ENCODE data around the gene SRSF10. TPM values are rescaled to one million over a fixed set of nuclear protein-coding genes. Genes with fewer than 3 reads are reported as not detected.

Gene SRSF10
- total and polyA plus RNA-seq, 3 experiments from 2014 or later, result 111 to 199 (median 190) TPM

DNA sequence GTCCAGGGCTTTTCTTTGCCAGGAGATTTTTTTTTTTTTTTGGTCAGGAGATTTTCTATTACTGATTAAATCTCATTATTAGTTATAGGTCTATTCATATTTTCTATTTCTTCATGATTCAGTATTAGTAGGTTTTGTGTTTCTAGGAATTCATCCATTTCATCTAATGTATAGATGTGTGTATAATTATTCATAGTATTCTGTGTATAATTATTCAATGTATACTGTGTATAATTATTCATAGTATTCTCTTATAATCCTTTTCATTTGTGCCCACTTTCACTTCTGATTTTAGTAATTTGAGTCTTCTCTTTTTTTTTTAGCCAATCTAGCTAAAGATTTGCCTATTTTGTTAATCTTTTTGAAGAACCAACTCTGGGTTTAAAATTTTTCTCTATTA, 32.8 kb downstream of the SRSF10 start:
- no peaks in the 10 kb centered on the region for H3K27me3 ChIP-seq (ENCODE audit: insufficient read depth, low read length, poor library complexity, severe bottlenecking)
- H3K27ac ChIP-seq (ENCODE audit: low read depth, low read length), result no peak overlapping the region
- peaks cover 11 to 18% (median 12%) of the 10 kb centered on the region in 5 donors for H3K9me3 Mint-ChIP-seq
- DNase-seq, result no peak
- no peak overlapping the region for H3K4me3 Mint-ChIP-seq
- no peaks in the 10 kb centered on the region for H3K4me1 ChIP-seq (ENCODE audit: insufficient read depth, low read length)
- no peaks in the 10 kb centered on the region for H3K36me3 ChIP-seq (ENCODE audit: insufficient read depth, low read length)
- H3K9me3 ChIP-seq (ENCODE audit: low read length), result no peaks in the 10 kb centered on the region
- H3K36me3 Mint-ChIP-seq, result peaks cover 0 to 7% (median 1%) of the 10 kb centered on the region in 3 donors
- CTCF ChIA-PET, result no interaction called here
- H3K27ac Mint-ChIP-seq, result no peak overlapping the region
- H3K4me3 ChIP-seq (ENCODE audit: low read length), result no peak overlapping the region
- POLR2A ChIA-PET, result interaction anchor here (0.6 kb wide), 2 partner anchors 195 to 262 kb away, joined by 4 read pairs; no protein-coding TSS in a partner anchor
- H3K4me1 Mint-ChIP-seq, result no peaks in the 10 kb centered on the region
- peaks cover 2 to 39% of the 10 kb centered on the region in 2 donors for H3K27me3 Mint-ChIP-seq

DNA sequence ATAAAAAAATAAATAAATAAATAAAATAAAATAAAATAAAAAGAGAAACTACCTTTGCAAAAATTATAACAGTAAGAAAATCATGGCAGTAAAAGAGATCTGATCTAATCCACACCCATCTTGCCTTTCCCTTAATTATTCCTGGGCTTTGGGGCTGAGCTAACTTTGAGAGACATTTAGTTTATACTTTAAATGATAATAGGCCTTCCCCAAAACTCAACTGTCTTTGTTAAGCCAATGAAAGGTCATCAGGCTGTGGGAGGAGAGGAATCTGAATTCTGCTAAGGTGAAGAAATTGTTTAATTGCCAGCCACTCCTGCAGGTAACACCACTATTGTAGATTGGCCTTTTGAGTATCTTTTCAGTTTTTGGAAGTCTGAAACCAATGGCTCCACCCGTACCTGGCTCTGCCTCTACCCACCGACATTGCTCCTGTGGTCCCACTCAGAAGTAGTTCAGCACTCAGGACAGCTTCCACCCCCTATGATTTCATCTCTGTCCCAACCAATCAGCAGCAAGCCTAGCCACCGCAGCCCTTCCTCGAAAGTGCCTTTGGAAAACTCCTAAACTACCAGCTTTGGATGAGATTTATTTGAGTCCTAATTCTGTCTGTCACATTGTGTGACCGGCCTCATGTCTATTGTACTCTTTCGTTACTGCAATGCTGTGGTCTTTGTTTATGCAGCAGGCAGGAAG, 43.5 kb downstream of the SRSF10 start:
- Histone ChIP-seq H3K9me3 (ENCODE audit: low read length) (no peaks in the 10 kb centered on the region), H3K27ac (ENCODE audit: low read depth, low read length) (no peak overlapping the region), H3K36me3 (ENCODE audit: insufficient read depth, low read length) (no peaks in the 10 kb centered on the region), H3K4me1 (ENCODE audit: insufficient read depth, low read length) (no peaks in the 10 kb centered on the region), H3K4me3 (ENCODE audit: low read length) (no peak overlapping the region), H3K27me3 (ENCODE audit: insufficient read depth, low read length, poor library complexity, severe bottlenecking) (no peaks in the 10 kb centered on the region)
- ChIA-PET CTCF (no interaction called here), POLR2A (no interaction called here)
- no peak overlapping the region for H3K4me3 Mint-ChIP-seq
- H3K36me3 Mint-ChIP-seq, result no peaks in the 10 kb centered on the region
- no peaks in the 10 kb centered on the region for H3K4me1 Mint-ChIP-seq
- H3K9me3 Mint-ChIP-seq, result no peaks in the 10 kb centered on the region
- peaks cover 2 to 9% of the 10 kb centered on the region in 2 donors for H3K27me3 Mint-ChIP-seq
- H3K27ac Mint-ChIP-seq, result no peak overlapping the region
- DNase-seq, result no peak

DNA sequence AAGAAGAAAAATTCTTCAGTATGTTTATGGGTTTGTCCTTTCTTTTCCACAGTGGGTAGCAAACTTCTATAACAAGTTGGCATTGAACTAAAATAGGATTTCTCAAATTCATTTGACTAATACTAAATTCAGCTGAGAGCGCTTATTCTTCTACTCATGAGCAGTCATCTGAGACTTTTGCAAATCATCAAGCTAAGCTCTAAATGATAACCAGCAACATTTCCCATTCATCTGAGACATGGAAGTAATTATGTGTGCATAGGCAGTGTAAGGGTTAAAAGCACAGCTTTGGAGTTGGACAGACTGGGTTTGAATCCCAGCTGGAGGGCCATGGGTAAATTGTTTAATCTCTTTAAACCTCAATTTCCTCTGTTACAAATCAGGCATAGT, 48.6 kb downstream of the SRSF10 start:
- H3K4me1 Mint-ChIP-seq, result no peaks in the 10 kb centered on the region
- Histone ChIP-seq H3K9me3 (ENCODE audit: low read length) (no peaks in the 10 kb centered on the region), H3K27me3 (ENCODE audit: insufficient read depth, low read length, poor library complexity, severe bottlenecking) (no peaks in the 10 kb centered on the region), H3K27ac (ENCODE audit: low read depth, low read length) (no peak overlapping the region), H3K4me3 (ENCODE audit: low read length) (no peak overlapping the region), H3K4me1 (ENCODE audit: insufficient read depth, low read length) (no peaks in the 10 kb centered on the region), H3K36me3 (ENCODE audit: insufficient read depth, low read length) (no peaks in the 10 kb centered on the region)
- peaks cover 0 to 2% (median 0%) of the 10 kb centered on the region in 3 donors for H3K36me3 Mint-ChIP-seq
- H3K4me3 Mint-ChIP-seq, result no peak overlapping the region
- H3K9me3 Mint-ChIP-seq, result no peaks in the 10 kb centered on the region
- ChIA-PET CTCF (no interaction called here), POLR2A (no interaction called here)
- DNase-seq, result no peak
- H3K27me3 Mint-ChIP-seq, result peaks cover 0 to 22% of the 10 kb centered on the region in 2 donors
- no peak overlapping the region for H3K27ac Mint-ChIP-seq

DNA sequence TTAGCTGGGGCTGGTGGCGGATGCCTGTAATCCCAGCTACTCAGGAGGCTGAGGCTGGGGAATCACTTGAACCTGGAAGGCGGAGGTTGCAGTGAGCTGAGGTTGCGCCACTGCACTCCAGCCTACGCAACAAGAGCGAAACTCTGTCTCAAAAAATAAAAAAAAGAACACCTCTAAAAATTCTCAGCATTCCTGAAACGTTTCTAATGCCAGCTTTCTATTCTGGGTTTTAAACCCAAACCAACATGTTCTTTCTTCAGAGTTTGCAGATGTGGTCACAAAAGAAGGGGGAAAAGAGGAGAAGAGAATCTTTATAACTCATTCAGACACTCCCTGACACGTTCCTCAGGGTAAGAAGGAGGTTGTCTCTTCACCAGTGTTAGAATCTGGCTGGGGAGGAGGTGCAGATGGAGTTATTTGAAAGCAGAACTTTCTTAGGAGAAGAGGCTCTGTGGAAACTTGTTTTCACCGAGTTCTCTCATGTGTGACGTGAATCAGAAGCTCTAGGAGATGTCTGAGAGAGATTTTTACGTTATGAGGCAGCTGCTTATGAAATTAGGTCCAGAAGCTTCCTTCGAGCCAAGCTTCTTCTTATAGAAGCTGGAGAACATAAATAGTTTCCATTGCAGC, 49.2 kb downstream of the SRSF10 start:
- CTCF ChIA-PET, result no interaction called here

DNA sequence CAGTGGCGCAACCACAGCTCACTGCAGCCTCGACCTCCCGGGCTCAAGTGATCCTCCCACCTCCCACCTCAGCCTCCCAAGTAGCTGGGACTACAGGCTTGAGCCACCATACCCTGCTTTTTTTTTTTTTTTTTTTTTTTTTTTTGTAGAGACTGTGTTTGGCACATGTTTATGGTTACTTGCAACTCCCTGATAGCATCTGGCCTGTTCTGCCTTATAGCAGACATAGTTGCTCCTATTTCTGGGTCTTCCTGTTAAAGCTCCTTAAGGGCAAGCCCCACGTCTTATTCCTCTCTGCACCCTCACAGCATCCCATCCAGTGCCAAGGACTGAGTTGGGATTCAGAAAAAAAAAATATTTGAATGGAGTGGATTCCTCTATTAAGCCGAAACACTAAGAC, 49.9 kb downstream of the SRSF10 start:
- Histone ChIP-seq H3K27me3 (ENCODE audit: insufficient read depth, low read length, poor library complexity, severe bottlenecking) (no peaks in the 10 kb centered on the region), H3K4me1 (ENCODE audit: insufficient read depth, low read length) (no peaks in the 10 kb centered on the region), H3K36me3 (ENCODE audit: insufficient read depth, low read length) (no peaks in the 10 kb centered on the region), H3K27ac (ENCODE audit: low read depth, low read length) (no peak overlapping the region), H3K9me3 (ENCODE audit: low read length) (no peaks in the 10 kb centered on the region), H3K4me3 (ENCODE audit: low read length) (no peak overlapping the region)
- peaks cover 0 to 2% (median 0%) of the 10 kb centered on the region in 3 donors for H3K36me3 Mint-ChIP-seq
- peaks cover 0 to 23% of the 10 kb centered on the region in 2 donors for H3K27me3 Mint-ChIP-seq
- POLR2A ChIA-PET, result no interaction called here
- no peaks in the 10 kb centered on the region for H3K9me3 Mint-ChIP-seq
- H3K27ac Mint-ChIP-seq, result no peak overlapping the region
- H3K4me1 Mint-ChIP-seq, result no peaks in the 10 kb centered on the region
- CTCF ChIA-PET, result no interaction called here
- H3K4me3 Mint-ChIP-seq, result no peak overlapping the region
- no peak for DNase-seq

More for the DNA sequence above, 49.2 kb downstream of the SRSF10 start:
- Histone ChIP-seq H3K36me3 (ENCODE audit: insufficient read depth, low read length) (no peaks in the 10 kb centered on the region), H3K9me3 (ENCODE audit: low read length) (no peaks in the 10 kb centered on the region), H3K27ac (ENCODE audit: low read depth, low read length) (no peak overlapping the region), H3K4me1 (ENCODE audit: insufficient read depth, low read length) (no peaks in the 10 kb centered on the region), H3K27me3 (ENCODE audit: insufficient read depth, low read length, poor library complexity, severe bottlenecking) (no peaks in the 10 kb centered on the region), H3K4me3 (ENCODE audit: low read length) (no peak overlapping the region)
- POLR2A ChIA-PET, result no interaction called here
- Mint-ChIP-seq H3K4me1 (no peaks in the 10 kb centered on the region), H3K36me3 (peaks cover 0 to 2% (median 0%) of the 10 kb centered on the region in 3 donors), H3K27me3 (peaks cover 0 to 23% of the 10 kb centered on the region in 2 donors), H3K9me3 (no peaks in the 10 kb centered on the region), H3K27ac (no peak overlapping the region), H3K4me3 (no peak overlapping the region)
- DNase-seq, result no peak

DNA sequence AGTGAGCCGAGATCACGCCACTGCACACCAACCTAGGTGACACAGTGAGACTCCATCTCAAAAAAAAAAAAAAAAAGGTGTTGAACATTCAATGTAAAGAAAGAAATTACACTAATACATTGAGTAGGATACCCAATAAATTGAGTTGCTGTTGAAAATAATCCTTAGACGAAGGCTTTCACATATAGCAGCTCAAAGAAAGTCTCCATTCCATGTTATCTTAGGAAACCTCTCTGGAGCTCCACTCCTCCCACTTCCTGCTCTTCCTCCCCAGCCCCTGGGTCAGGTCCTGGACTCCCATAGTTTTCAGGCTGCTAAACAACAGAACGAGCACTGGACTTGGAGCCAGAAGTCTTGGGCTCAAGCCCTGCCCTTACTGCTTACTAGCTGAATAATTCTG, 51.3 kb downstream of the SRSF10 start:
- POLR2A ChIA-PET, result no interaction called here
- DNase-seq, result no peak

DNA sequence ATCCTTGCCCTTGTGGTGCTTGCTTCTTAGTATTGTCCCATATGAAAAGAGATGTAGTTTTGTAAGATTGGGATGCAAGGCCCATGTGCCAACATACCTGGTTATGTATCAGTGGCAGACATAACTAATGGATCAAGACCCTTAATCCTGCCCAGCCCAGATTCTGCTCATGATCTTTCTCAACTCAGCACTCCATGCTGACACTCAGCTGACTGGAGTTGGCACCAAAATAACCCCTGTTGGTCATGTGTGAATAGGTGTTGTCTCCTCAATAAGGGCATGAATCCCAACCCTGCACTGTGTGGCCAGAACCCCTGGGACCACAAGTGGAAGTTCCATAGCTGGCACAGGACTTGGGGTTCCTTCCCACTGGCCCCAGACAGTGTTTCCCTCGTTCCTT, 53.0 kb downstream of the SRSF10 start:
- no peak for DNase-seq
- H3K27ac Mint-ChIP-seq, result no peak overlapping the region
- H3K4me3 ChIP-seq (ENCODE audit: low read length), result no peak overlapping the region
- H3K4me1 ChIP-seq (ENCODE audit: insufficient read depth, low read length), result no peaks in the 10 kb centered on the region
- H3K36me3 ChIP-seq (ENCODE audit: insufficient read depth, low read length), result no peaks in the 10 kb centered on the region
- no peaks in the 10 kb centered on the region for H3K27me3 ChIP-seq (ENCODE audit: insufficient read depth, low read length, poor library complexity, severe bottlenecking)
- H3K4me1 Mint-ChIP-seq, result no peaks in the 10 kb centered on the region
- ChIA-PET POLR2A (no interaction called here), CTCF (no interaction called here)
- peaks cover 0 to 2% (median 0%) of the 10 kb centered on the region in 3 donors for H3K36me3 Mint-ChIP-seq
- H3K27ac ChIP-seq (ENCODE audit: low read depth, low read length), result no peak overlapping the region
- H3K27me3 Mint-ChIP-seq, result peaks cover 0 to 23% of the 10 kb centered on the region in 2 donors
- no peak overlapping the region for H3K4me3 Mint-ChIP-seq
- no peaks in the 10 kb centered on the region for H3K9me3 Mint-ChIP-seq
- no peaks in the 10 kb centered on the region for H3K9me3 ChIP-seq (ENCODE audit: low read length)

More for the DNA sequence above, 51.3 kb downstream of the SRSF10 start:
- Mint-ChIP-seq H3K27ac (peak overlapping the region in 1 of 8 donors; percentile 81), H3K36me3 (peaks cover 0 to 2% (median 0%) of the 10 kb centered on the region in 3 donors), H3K4me1 (no peaks in the 10 kb centered on the region), H3K4me3 (no peak overlapping the region), H3K9me3 (no peaks in the 10 kb centered on the region), H3K27me3 (peaks cover 0 to 23% of the 10 kb centered on the region in 2 donors)
- Histone ChIP-seq H3K36me3 (ENCODE audit: insufficient read depth, low read length) (no peaks in the 10 kb centered on the region), H3K4me1 (ENCODE audit: insufficient read depth, low read length) (no peaks in the 10 kb centered on the region), H3K27me3 (ENCODE audit: insufficient read depth, low read length, poor library complexity, severe bottlenecking) (no peaks in the 10 kb centered on the region), H3K9me3 (ENCODE audit: low read length) (no peaks in the 10 kb centered on the region), H3K4me3 (ENCODE audit: low read length) (no peak overlapping the region), H3K27ac (ENCODE audit: low read depth, low read length) (no peak overlapping the region)
- CTCF ChIA-PET, result interaction anchor here (0.7 to 1.1 kb wide), 2 partner anchors 118 to 989 kb away, joined by 3 read pairs; no protein-coding TSS in a partner anchor

DNA sequence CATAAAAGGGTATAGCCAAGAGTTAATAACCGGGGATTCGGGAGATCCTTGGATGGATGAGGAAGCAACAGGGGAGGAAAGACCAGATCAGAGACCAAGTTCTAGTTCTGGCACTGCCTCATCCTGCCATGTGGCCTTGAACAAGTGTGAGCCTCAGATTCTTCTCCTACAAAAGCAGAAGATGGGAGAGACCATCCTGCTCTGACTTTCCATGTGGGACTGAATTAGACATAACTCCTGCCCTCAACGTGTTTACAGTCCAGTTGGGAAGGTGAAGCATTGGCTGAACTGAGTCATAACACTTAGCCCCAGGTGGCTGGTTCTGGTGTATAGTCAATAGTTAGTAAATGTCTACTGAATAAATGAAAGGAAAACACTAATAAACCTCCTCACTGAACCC, 54.8 kb downstream of the SRSF10 start:
- Mint-ChIP-seq H3K9me3 (no peaks in the 10 kb centered on the region), H3K4me3 (no peak overlapping the region), H3K27me3 (peaks cover 0 to 23% of the 10 kb centered on the region in 2 donors), H3K4me1 (no peaks in the 10 kb centered on the region), H3K36me3 (peaks cover 0 to 2% (median 0%) of the 10 kb centered on the region in 3 donors), H3K27ac (peak overlapping the region in 1 of 8 donors; percentile 17)
- Histone ChIP-seq H3K9me3 (ENCODE audit: low read length) (no peaks in the 10 kb centered on the region), H3K36me3 (ENCODE audit: insufficient read depth, low read length) (no peaks in the 10 kb centered on the region), H3K4me1 (ENCODE audit: insufficient read depth, low read length) (no peaks in the 10 kb centered on the region), H3K27me3 (ENCODE audit: insufficient read depth, low read length, poor library complexity, severe bottlenecking) (no peaks in the 10 kb centered on the region), H3K4me3 (ENCODE audit: low read length) (no peak overlapping the region), H3K27ac (ENCODE audit: low read depth, low read length) (no peak overlapping the region)
- DNase-seq, result no peak
- POLR2A ChIA-PET, result no interaction called here
- CTCF ChIA-PET, result no interaction called here

Measured in CD8-positive, alpha-beta memory T cell (primary cell).